RWPE2 (cell line): ENCODE data around the gene GALNT2.
A peak's percentile ranks its signal among the peaks of the same experiment; 100 is the strongest.

Experiments used
- ATAC-seq: fragments of 200-7000 bp; cut with Tn5 transposase; 3 replicates; pipeline ENCODE4 v1.9.1; 2021; ENCODE audit warnings: low read depth
- DNase-seq: peaks from one replicate; pipeline ENCODE4 v3.0.0-alpha.2; 2020; ENCODE audit warnings: low spot score
- H3K27ac ChIP-seq: fragments of 450-650 bp; 2 replicates; pipeline ENCODE4 v1.5.1; 2017; ENCODE audit warnings: mild to moderate bottlenecking; ENCODE audit not compliant: poor library complexity, severe bottlenecking
- H3K27me3 ChIP-seq: fragments of 250-450 bp; sonication (Bioruptor Pico); 2 replicates; pipeline ENCODE4 v1.5.1; 2021; ENCODE audit warnings: mild to moderate bottlenecking, moderate library complexity; ENCODE audit not compliant: insufficient read depth, poor library complexity, severe bottlenecking
- H3K36me3 ChIP-seq: fragments of 250-450 bp; sonication (Bioruptor Pico); 2 replicates; pipeline ENCODE4 v1.5.1; 2020; ENCODE audit warnings: low read depth, mild to moderate bottlenecking, moderate library complexity
- H3K4me1 ChIP-seq: fragments of 250-450 bp; sonication (Bioruptor Pico); 2 replicates; pipeline ENCODE4 v1.5.1; 2021; ENCODE audit warnings: mild to moderate bottlenecking, moderate library complexity; ENCODE audit not compliant: insufficient read depth, poor library complexity, severe bottlenecking
- H3K4me3 ChIP-seq: fragments of 250-450 bp; sonication (Bioruptor Pico); 2 replicates; pipeline ENCODE4 v1.5.1; 2021; ENCODE audit warnings: mild to moderate bottlenecking, moderate library complexity; ENCODE audit not compliant: severe bottlenecking
- H3K9me3 ChIP-seq: fragments of 250-450 bp; sonication (Bioruptor Pico); 2 replicates; pipeline ENCODE4 v1.5.1; 2021; ENCODE audit warnings: mild to moderate bottlenecking, moderate library complexity; ENCODE audit not compliant: severe bottlenecking
- TF ChIP-seq, protein P1 (sequence below): fragments of 450-650 bp; IDR thresholded peaks from one replicate; pipeline ENCODE4 v1.5.1; 2017; ENCODE audit warnings: mild to moderate bottlenecking, moderate library complexity; ENCODE audit not compliant: poor library complexity, severe bottlenecking

GALNT2 gene

DNA sequence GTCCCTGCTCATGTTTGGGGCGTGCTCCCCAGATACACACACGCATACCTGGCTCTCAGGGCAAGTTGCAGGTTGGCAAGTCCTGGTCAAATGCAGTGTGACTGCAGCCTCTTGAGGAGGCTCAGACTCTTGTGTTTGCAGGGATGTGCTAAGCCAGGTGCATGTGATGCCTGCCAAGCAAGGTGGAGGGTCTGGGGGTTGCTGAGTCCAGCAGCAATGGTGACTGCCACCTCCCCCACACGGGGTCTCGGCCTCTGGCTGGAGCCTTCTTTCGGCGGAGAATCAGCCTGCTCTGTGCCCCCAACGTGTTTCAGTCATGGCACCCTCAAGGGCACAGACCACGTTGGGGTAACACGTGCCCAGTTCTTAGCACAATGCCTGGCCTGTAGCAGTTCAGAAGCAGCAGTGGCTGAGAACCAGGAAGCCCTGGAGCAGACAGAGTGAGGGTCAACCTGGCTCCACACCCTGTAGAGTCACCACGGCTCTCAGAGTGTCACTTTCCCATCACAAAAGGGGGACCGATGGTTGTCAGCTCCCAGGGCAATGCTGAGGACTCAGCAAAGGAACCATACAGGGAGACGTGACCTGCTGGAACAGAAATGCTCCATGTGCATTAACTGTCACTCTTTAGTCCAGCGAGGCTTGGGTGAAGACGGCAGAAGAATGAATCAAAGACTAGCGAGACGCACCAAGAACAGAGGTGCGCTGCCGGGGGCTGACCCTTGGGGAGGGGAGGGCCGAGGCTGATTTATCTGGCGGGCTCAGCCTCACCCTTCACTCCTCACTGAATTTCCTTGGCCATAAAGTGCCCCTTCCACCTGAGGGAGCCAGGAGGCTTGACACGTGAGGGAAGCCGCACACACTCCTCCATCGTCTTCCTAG lies 250.1 kb downstream of the GALNT2 start:
- Histone ChIP-seq H3K4me1 (no peaks in the 10 kb centered on the region), H3K4me3 (no peak overlapping the region), H3K27me3 (no peaks in the 10 kb centered on the region), H3K9me3 (no peaks in the 10 kb centered on the region), H3K27ac (no peak overlapping the region), H3K36me3 (no peaks in the 10 kb centered on the region)
- TF ChIP-seq, protein P1, sequence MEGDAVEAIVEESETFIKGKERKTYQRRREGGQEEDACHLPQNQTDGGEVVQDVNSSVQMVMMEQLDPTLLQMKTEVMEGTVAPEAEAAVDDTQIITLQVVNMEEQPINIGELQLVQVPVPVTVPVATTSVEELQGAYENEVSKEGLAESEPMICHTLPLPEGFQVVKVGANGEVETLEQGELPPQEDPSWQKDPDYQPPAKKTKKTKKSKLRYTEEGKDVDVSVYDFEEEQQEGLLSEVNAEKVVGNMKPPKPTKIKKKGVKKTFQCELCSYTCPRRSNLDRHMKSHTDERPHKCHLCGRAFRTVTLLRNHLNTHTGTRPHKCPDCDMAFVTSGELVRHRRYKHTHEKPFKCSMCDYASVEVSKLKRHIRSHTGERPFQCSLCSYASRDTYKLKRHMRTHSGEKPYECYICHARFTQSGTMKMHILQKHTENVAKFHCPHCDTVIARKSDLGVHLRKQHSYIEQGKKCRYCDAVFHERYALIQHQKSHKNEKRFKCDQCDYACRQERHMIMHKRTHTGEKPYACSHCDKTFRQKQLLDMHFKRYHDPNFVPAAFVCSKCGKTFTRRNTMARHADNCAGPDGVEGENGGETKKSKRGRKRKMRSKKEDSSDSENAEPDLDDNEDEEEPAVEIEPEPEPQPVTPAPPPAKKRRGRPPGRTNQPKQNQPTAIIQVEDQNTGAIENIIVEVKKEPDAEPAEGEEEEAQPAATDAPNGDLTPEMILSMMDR, result no peak
- DNase-seq, result no peak
- no peak for ATAC-seq

DNA sequence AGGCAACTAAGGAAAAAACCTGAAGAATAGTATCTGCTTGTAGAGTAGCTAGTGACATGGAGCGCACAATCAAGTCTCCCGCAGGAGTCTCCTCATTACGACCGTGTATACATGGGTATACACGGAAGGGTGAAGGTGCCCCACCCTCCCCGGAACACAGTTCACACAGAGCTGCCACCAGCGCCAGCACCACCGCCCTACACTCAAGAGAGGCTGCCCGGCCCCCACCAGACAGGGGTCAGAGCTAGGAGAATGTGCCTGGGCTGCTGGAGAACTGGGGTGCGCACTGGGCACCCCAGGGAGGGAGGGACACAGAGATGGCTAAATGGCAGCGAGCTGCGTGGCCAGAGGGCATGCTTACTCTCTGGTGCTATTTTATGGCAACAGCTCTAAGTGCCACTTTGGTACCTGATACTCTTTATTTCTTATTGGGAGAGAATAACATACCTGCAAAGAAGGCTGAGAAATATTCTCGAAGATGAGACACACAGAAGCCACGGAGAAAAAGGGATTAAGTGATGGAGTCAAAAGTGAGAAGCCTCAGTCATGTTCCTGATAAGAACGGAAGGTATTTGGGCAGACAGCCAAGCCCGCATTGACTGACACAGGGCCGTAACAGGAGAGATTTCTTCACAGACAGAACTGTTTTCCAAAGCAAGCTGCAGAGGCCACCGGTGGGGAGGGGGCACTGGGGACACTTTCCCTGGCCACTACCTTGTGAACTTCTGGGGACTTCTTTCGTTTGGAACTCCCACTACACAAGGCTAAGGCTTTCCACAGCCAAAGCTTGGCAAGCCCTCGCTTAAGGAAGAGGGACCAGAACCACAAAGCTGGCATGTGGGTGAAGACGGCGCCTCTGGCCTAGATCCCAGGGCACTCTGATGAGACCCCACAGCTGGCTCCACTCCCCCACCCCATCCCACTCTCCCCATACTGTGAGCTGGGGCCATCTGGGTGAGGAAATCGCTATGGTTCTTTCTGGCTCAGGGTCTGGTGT lies 251.1 kb downstream of the GALNT2 start:
- Histone ChIP-seq H3K9me3 (no peaks in the 10 kb centered on the region), H3K4me1 (no peaks in the 10 kb centered on the region), H3K27ac (no peak overlapping the region), H3K36me3 (no peaks in the 10 kb centered on the region), H3K27me3 (no peaks in the 10 kb centered on the region), H3K4me3 (no peak overlapping the region)
- no peak for DNase-seq
- TF ChIP-seq, protein P1, result no peak
- 0 out of 3 replicates have a peak, but pooled peaks have one; percentile 33 for ATAC-seq

DNA sequence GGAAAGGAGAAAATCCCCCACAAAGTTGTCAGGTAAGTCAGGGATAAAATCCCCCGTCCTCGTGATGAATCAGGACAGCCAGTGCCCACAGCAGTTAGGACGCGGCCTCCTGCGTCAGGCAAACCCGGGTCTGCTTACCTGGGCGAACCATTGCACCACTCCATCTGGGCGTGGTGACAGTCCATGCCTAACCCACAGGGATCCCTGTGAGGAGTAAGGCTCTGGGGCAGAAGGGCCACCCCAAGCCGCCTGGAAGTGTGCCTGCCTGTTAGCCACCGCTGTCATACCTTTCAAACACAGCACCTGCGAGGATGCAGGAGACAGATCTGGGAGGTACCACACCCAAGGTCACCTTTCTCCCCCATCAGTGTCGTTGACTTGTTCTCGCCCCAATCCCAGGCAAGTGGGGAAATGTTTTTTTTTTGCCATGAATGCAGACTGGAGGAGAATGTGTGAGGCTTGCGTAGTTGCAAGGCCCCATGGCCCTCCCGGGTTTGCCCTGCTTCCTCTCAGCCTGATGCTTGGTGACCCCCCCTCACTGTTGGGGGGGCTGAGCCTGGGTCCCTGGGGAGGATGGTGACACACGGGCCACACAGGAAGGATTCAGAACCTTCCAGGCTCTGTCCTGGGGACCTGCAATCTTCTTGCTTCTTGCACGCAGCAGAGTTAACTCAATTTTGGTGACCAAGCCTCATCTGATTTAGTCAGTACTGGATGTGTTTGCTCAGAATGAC lies 252.1 kb downstream of the GALNT2 start:
- no peaks in the 10 kb centered on the region for H3K9me3 ChIP-seq
- TF ChIP-seq, protein P1, result no peak
- no peaks in the 10 kb centered on the region for H3K36me3 ChIP-seq
- H3K4me3 ChIP-seq, result no peak overlapping the region
- no peaks in the 10 kb centered on the region for H3K4me1 ChIP-seq
- no peaks in the 10 kb centered on the region for H3K27me3 ChIP-seq
- DNase-seq (no peak), ATAC-seq (no peak)
- H3K27ac ChIP-seq, result no peak overlapping the region

- H3K27ac ChIP-seq, result no peak overlapping the region
- TF ChIP-seq, protein P1, result no peak
- no peak for ATAC-seq
- H3K9me3 ChIP-seq, result no peaks in the 10 kb centered on the region
- no peaks in the 10 kb centered on the region for H3K36me3 ChIP-seq
- H3K4me1 ChIP-seq, result no peaks in the 10 kb centered on the region
- no peak overlapping the region for H3K4me3 ChIP-seq
- DNase-seq, result no peak
- H3K27me3 ChIP-seq, result no peaks in the 10 kb centered on the region
These were observed 253.8 kb downstream of the GALNT2 start for GRCh38 chr1:230320804-230321203.
